Astrocyte (in vitro differentiated cells and primary cell): ENCODE results near the gene CAMK1G. TPM values are rescaled to one million over a fixed set of nuclear protein-coding genes. Genes with fewer than 3 reads are reported as not detected.

ENCODE experiments used
- DNase-seq: peaks from one replicate; pipeline ENCODE4 v3.0.0-alpha.2; 2010; ENCODE audit warnings: low read depth
- FAIRE-seq: peaks from 2 replicates; lab custom pipeline; 2011; peaks lifted over from hg19 to GRCh38; lab: Jason Lieb, UNC
- H2AFZ ChIP-seq: 2 replicates; pipeline ENCODE4 v1.6.0; 2012; ENCODE audit warnings: low read depth, low read length, inconsistent platforms
- H3K27ac ChIP-seq: 2 replicates; pipeline ENCODE4 v1.5.1; 2011; ENCODE audit warnings: low read depth, low read length, inconsistent platforms
- H3K27me3 ChIP-seq: 2 replicates; pipeline ENCODE4 v1.6.0; 2011; ENCODE audit warnings: low read length, inconsistent platforms; ENCODE audit not compliant: insufficient read depth
- H3K36me3 ChIP-seq: 2 replicates; pipeline ENCODE4 v1.5.1; 2011; ENCODE audit warnings: low read length, inconsistent platforms; ENCODE audit not compliant: insufficient read depth
- H3K4me1 ChIP-seq: 2 replicates; pipeline ENCODE4 v1.5.1; 2011; ENCODE audit warnings: low read length, inconsistent platforms; ENCODE audit not compliant: insufficient read depth
- H3K4me2 ChIP-seq: 2 replicates; pipeline ENCODE4 v1.6.0; 2012; ENCODE audit warnings: low read length, inconsistent platforms
- H3K4me3 ChIP-seq: 2 replicates; pipeline ENCODE4 v1.5.1; 2011; ENCODE audit warnings: low read depth, mild to moderate bottlenecking, low read length, inconsistent platforms; ENCODE audit not compliant: insufficient read depth
- H3K79me2 ChIP-seq: 2 replicates; pipeline ENCODE4 v1.6.0; 2012; ENCODE audit warnings: mild to moderate bottlenecking, low read length, inconsistent platforms; ENCODE audit not compliant: insufficient read depth
- H3K9ac ChIP-seq: 2 replicates; pipeline ENCODE4 v1.6.0; 2012; ENCODE audit warnings: mild to moderate bottlenecking, low read length, inconsistent platforms
- H3K9me3 ChIP-seq: 2 replicates; pipeline ENCODE4 v1.5.1; 2012; ENCODE audit warnings: low read depth, mild to moderate bottlenecking, low read length, inconsistent platforms; ENCODE audit not compliant: insufficient read depth
- H4K20me1 ChIP-seq: 2 replicates; pipeline ENCODE4 v1.6.0; 2012; ENCODE audit warnings: low read length, inconsistent platforms; ENCODE audit not compliant: insufficient read depth
- H3K27ac Mint-ChIP-seq: one replicate; pipeline ENCODE4 v1.8.0; 2021; ENCODE audit warnings: mild to moderate bottlenecking, mixed read lengths; ENCODE audit not compliant: unreplicated experiment
- H3K27me3 Mint-ChIP-seq: one replicate; pipeline ENCODE4 v1.8.0; 2021; ENCODE audit warnings: low read depth, mixed read lengths; ENCODE audit not compliant: unreplicated experiment
- H3K36me3 Mint-ChIP-seq: one replicate; pipeline ENCODE4 v1.8.0; 2021; ENCODE audit warnings: low read depth, mixed read lengths; ENCODE audit not compliant: unreplicated experiment
- H3K4me1 Mint-ChIP-seq: one replicate; pipeline ENCODE4 v1.8.0; 2021; ENCODE audit warnings: low read depth, mixed read lengths; ENCODE audit not compliant: unreplicated experiment
- H3K4me3 Mint-ChIP-seq: one replicate; pipeline ENCODE4 v1.8.0; 2021; ENCODE audit warnings: mild to moderate bottlenecking, moderate library complexity, mixed read lengths; ENCODE audit not compliant: unreplicated experiment
- H3K9me3 Mint-ChIP-seq: one replicate; pipeline ENCODE4 v1.8.0; 2021; ENCODE audit warnings: mild to moderate bottlenecking, mixed read lengths; ENCODE audit not compliant: unreplicated experiment
- CTCF ChIP-seq: IDR thresholded peaks from 2 replicates; pipeline ENCODE4 v1.5.1; 2011; ENCODE audit warnings: low read depth, mild to moderate bottlenecking, inconsistent platforms, low read length, moderate library complexity; ENCODE audit not compliant: insufficient read depth
- EZH2 ChIP-seq: IDR thresholded peaks from 2 replicates; pipeline ENCODE4 v1.6.1; 2012; ENCODE audit warnings: mild to moderate bottlenecking, low read length, inconsistent platforms; ENCODE audit not compliant: insufficient read depth
- microRNA-seq: library from miRNA; unstranded; fragments of <30 nt; microRNA quantifications from one replicate; pipeline ENCODE4 v1.2.0, GENCODE V29; 2020
- total RNA-seq: library from RNA; stranded (reverse); gene quantifications from 2 replicates; pipeline ENCODE4 v1.2.1, GENCODE V29; 2021

CAMK1G gene
- total RNA-seq, 1 donor from 2014 or later = 0.45 TPM

GRCh38 chr1:209661071-209661470 is 77.6 kb downstream of the CAMK1G start:
- Mint-ChIP-seq H3K9me3 (no peaks in the 10 kb centered on the region), H3K27me3 (peaks cover 28% of the 10 kb centered on the region), H3K4me1 (peaks cover 11% of the 10 kb centered on the region), H3K4me3 (no peak overlapping the region), H3K27ac (no peak overlapping the region), H3K36me3 (no peaks in the 10 kb centered on the region)
- TF ChIP-seq CTCF (no peak), EZH2 (no peak)
- H3K4me3 ChIP-seq = no peak overlapping the region
- H3K27me3 ChIP-seq = no peaks in the 10 kb centered on the region
- no peak overlapping the region for H3K9ac ChIP-seq
- no peaks in the 10 kb centered on the region for H4K20me1 ChIP-seq
- no peak overlapping the region for H3K27ac ChIP-seq
- H3K36me3 ChIP-seq = no peaks in the 10 kb centered on the region
- H3K4me1 ChIP-seq = peaks cover 11% of the 10 kb centered on the region
- no peaks in the 10 kb centered on the region for H3K9me3 ChIP-seq
- H2AFZ ChIP-seq = no peak overlapping the region
- FAIRE-seq (no peak), DNase-seq (no peak)
- no peaks in the 10 kb centered on the region for H3K79me2 ChIP-seq
- no peak overlapping the region for H3K4me2 ChIP-seq

- TF ChIP-seq CTCF = no peak
- no peak for TF ChIP-seq EZH2
- Histone ChIP-seq H4K20me1 (no peaks in the 10 kb centered on the region), H3K27ac (no peak overlapping the region), H3K4me2 (no peak overlapping the region), H3K4me3 (no peak overlapping the region), H3K79me2 (no peaks in the 10 kb centered on the region), H3K36me3 (no peaks in the 10 kb centered on the region), H3K9ac (no peak overlapping the region), H3K27me3 (peaks cover 6% of the 10 kb centered on the region), H3K4me1 (peaks cover 7% of the 10 kb centered on the region), H3K9me3 (no peaks in the 10 kb centered on the region), H2AFZ (no peak overlapping the region)
- H3K4me3 Mint-ChIP-seq = no peak overlapping the region
- FAIRE-seq (no peak), DNase-seq (no peak)
- H3K9me3 Mint-ChIP-seq = no peaks in the 10 kb centered on the region
- peaks cover 23% of the 10 kb centered on the region for H3K27me3 Mint-ChIP-seq
- H3K36me3 Mint-ChIP-seq = no peaks in the 10 kb centered on the region
- H3K27ac Mint-ChIP-seq = no peak overlapping the region
- H3K4me1 Mint-ChIP-seq = peaks cover 11% of the 10 kb centered on the region
Measured at GRCh38 chr1:209662879-209663327, 79.4 kb downstream of the CAMK1G start.

Small RNA genes within 50 kb of the gene (microRNA-seq; reads per million reads assigned to microRNA genes)
- gene MIR4260 = not detected

Other genes with a start within 250 kb of the CAMK1G start
- gene LAMB3, start 68.7 kb downstream of the CAMK1G start, total RNA-seq = 4.2 and 6.1 TPM in 2 replicates
- gene G0S2, start 91.7 kb downstream of the CAMK1G start, total RNA-seq = 5.9 and 15.1 TPM in 2 replicates
- gene HSD11B1, start 121.1 kb downstream of the CAMK1G start, total RNA-seq = not detected in 2 replicates
- not detected in 2 replicates for gene TRAF3IP3, start 172.3 kb downstream of the CAMK1G start, total RNA-seq
- gene C1orf74, start 200.8 kb downstream of the CAMK1G start, total RNA-seq = 2.2 and 2.6 TPM in 2 replicates
- 16.2 and 21.2 TPM in 2 replicates for gene IRF6, start 222.4 kb downstream of the CAMK1G start, total RNA-seq
- gene UTP25, start 244.3 kb downstream of the CAMK1G start, total RNA-seq = 7.0 and 7.4 TPM in 2 replicates